Vagina (tissue), 2 donors: ENCODE data around the gene EYS.

ENCODE experiments used
- CTCF ChIP-seq, 3 experiments: fragments of 450-650 bp in 2 of 3; fragments of 200-600 bp in 1 of 3; sonication (generic) in 1 of 3; IDR thresholded peaks; one replicate each; pipeline ENCODE4 v1.5.1; 2017 to 2019; ENCODE audit warnings: antibody characterized with exemption in 3 of 3, mild to moderate bottlenecking in 2 of 3, moderate library complexity in 2 of 3
- POLR2AphosphoS5 ChIP-seq, 2 donors: sonication (generic); formaldehyde crosslinking; IDR thresholded peaks; one replicate each; pipeline ENCODE4 v1.9.0; 2017; ENCODE audit warnings: antibody characterized with exemption in 2 of 2, mild to moderate bottlenecking in 2 of 2, low read depth in 1 of 2; ENCODE audit not compliant: insufficient read depth in 1 of 2

- TF ChIP-seq CTCF (IDR thresholded peaks at IDR 0.05) (no peak), POLR2AphosphoS5 (IDR thresholded peaks at IDR 0.05; ENCODE audit: insufficient read depth in 1 of 2, low read depth in 1 of 2) (no peak)
These were observed 1295.8 kb downstream of the EYS start for GRCh38 chr6:64411226-64411625.
